ENCODE measurements around the gene B4GALT1.

DNA sequence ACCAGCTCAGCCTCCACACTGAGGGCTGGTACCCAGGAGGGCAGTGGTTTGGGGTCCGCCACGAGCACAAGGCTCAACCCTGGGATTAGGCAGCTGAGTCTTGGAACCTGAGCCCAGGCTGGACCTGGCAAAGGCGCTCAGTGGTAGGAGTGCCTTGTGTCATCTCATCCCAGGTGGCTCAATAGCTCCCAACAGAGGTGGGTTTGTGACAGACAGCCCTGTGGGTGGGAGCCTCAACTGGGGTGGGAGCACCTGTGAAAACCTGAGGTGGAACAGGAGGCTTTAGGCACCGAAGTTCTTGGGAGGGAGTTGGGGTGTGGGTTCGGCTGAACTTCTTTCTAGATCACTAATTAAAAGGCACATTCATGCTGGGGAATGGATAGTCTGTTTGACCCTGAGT lies 55.5 kb downstream of the B4GALT1 start:
- TF ChIP-seq, protein P1, sequence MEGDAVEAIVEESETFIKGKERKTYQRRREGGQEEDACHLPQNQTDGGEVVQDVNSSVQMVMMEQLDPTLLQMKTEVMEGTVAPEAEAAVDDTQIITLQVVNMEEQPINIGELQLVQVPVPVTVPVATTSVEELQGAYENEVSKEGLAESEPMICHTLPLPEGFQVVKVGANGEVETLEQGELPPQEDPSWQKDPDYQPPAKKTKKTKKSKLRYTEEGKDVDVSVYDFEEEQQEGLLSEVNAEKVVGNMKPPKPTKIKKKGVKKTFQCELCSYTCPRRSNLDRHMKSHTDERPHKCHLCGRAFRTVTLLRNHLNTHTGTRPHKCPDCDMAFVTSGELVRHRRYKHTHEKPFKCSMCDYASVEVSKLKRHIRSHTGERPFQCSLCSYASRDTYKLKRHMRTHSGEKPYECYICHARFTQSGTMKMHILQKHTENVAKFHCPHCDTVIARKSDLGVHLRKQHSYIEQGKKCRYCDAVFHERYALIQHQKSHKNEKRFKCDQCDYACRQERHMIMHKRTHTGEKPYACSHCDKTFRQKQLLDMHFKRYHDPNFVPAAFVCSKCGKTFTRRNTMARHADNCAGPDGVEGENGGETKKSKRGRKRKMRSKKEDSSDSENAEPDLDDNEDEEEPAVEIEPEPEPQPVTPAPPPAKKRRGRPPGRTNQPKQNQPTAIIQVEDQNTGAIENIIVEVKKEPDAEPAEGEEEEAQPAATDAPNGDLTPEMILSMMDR (IDR thresholded peaks at IDR 0.05) = no peak
- TF ChIP-seq ZFX (IDR thresholded peaks at IDR 0.05; ENCODE audit: borderline replicate concordance) = no peak

Data from 22Rv1 (cell line).